Measurements from ENCODE around the gene CLCN1. TPM values are rescaled to one million over a fixed set of nuclear protein-coding genes. Genes with fewer than 3 reads are reported as not detected.

CLCN1 gene
- total and polyA plus RNA-seq, 2 of the 8 experiments (the other 6 are each of a cell fraction or from before 2014, with no cell fraction given), result 0.36 to 0.41 TPM

DNA sequence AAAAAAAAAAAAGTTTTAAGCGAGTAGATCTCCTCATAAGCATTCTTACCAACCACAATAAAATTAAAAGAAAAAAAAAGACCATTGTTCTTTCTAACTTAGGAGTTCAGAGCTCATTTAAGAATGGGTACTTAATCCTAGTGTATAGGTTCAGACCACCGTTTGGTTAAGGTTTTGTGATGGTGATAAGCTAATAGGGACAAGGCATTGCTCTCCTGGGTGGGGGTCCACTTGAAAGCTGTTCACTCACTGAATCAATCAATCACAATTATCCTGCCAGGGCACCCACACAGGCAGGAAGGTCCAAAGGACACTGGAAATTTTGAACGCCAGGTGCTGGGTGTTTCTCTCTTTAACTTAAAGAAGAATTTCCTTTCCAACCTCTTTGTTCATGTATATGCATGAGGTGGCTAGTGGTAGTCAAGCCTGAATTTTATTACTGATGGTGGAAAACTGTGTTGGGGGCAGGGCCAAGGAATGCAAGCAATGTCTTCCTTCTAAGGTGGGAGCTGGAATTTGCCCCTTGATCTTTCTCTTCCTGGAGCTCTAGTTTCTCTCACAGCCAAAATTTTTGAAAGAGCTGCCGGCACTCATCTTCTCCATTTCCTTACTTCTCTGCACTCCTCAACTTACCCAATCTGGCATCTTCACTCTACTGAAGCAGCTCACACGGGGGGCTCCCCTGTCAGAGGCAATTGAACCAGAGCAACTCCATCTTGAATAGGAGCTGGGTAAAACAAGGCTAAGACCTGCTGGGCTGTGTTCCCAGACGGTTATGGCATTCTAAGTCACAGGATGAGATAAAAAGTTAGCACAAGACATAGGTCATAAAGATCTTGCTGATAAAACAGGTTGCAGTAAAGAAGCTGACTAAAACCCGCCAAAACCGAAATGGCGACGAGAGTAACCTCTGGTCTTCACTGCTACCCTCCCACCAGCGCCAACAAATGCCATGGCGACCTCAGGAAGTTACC, 54.1 kb downstream of the CLCN1 start:
- peak overlapping the region; percentile 55; the same call in 1 of the 2 replicates for H2BK5ac ChIP-seq (ENCODE audit: low read depth, low read length)
- peak overlapping the region in 1 of 4 experiments; percentile 28; a peak in 2 of 8 replicates for H3K4me3 ChIP-seq (ENCODE audit: extremely low read depth in 1 of 4, insufficient read depth in 2 of 4, low read depth in 3 of 4, low read length in 4 of 4)
- H3K79me2 ChIP-seq (ENCODE audit: control insufficient read depth in 1 of 2, insufficient read depth in 2 of 2, low read length in 2 of 2), result no peaks in the 10 kb centered on the region
- H2AFZ ChIP-seq (ENCODE audit: low read length), result no peak overlapping the region
- 72% methylated on average over 12 of the region's 12 CpGs; no CpG with 5 or more reads in 1 of the 2 experiments for WGBS, 2 experiments (ENCODE audit: extremely low coverage in 1 of 2, insufficient coverage in 1 of 2, insufficient read length in 1 of 2, insufficient replicate concordance in 2 of 2, low coverage in 1 of 2, low lambda C conversion rate in 2 of 2, missing lambda C conversion rate in 1 of 2)
- no peak overlapping the region for H2AK5ac ChIP-seq (ENCODE audit: low read depth, low read length)
- no peak overlapping the region for H2BK120ac ChIP-seq (replicated peaks; ENCODE audit: low read depth, low read length)
- H3K36me3 ChIP-seq (ENCODE audit: control insufficient read depth in 2 of 4, insufficient read depth in 4 of 4, low read length in 3 of 4), result no peaks in the 10 kb centered on the region
- no peak overlapping the region for H3K56ac ChIP-seq (replicated peaks; ENCODE audit: insufficient read length, low read depth, low read length)
- H4K20me1 ChIP-seq (replicated peaks in 1 of 2; ENCODE audit: control insufficient read depth in 1 of 2, insufficient read depth in 2 of 2, low read length in 2 of 2), result no peaks in the 10 kb centered on the region
- H3K4me1 ChIP-seq (replicated peaks in 1 of 4; ENCODE audit: control insufficient read depth in 3 of 4, insufficient read depth in 4 of 4, low read length in 3 of 4), result peaks cover 6 to 22% (median 13%) of the 10 kb centered on the region in 4 experiments; a peak in 5 of 7 replicates
- peak overlapping the region; percentile 3 for H4K91ac ChIP-seq (replicated peaks; ENCODE audit: insufficient read length, low read length)
- H3K27ac ChIP-seq (ENCODE audit: low read depth, low read length), result no peak overlapping the region
- no peak overlapping the region for H3K4ac ChIP-seq (replicated peaks; ENCODE audit: insufficient read length, low read depth, low read length)
- no peak overlapping the region for H3K14ac ChIP-seq (ENCODE audit: insufficient read length)
- H3K23me2 ChIP-seq (ENCODE audit: low read depth, low read length), result no peaks in the 10 kb centered on the region
- ChIA-PET POLR2A (ENCODE audit: partially characterized antibody) (interaction anchor here (0.8 to 19.0 kb wide), 6 partner anchors 8 to 85 kb away, joined by 3 to 518 read pairs (median 6); partner anchors contain the start of genes EPHA1 and ZYX), CTCF (ENCODE audit: partially characterized antibody) (interaction anchor here (0.8 to 17.5 kb wide), 13 partner anchors 8 to 129 kb away, joined by 3 to 359 read pairs (median 5); partner anchors contain the start of gene EPHA1)
- no peaks in the 10 kb centered on the region for H3K27me3 ChIP-seq (replicated peaks in 1 of 4; ENCODE audit: control insufficient read depth in 3 of 4, extremely low read depth in 1 of 4, insufficient read depth in 3 of 4, low read length in 3 of 4)
- H3K9me3 ChIP-seq (ENCODE audit: insufficient read depth in 2 of 2, low read depth in 1 of 2, low read length in 1 of 2), result no peaks in the 10 kb centered on the region
- FAIRE-seq (no peak), DNase-seq (ENCODE audit: low read depth in 1 of 2, low spot score in 2 of 2) (peak in 1 of 2 experiments; percentile 54)
- H3K79me1 ChIP-seq (ENCODE audit: low read depth, low read length), result no peaks in the 10 kb centered on the region
- H2BK15ac ChIP-seq (ENCODE audit: low read length), result no peak overlapping the region
- H3K18ac ChIP-seq (ENCODE audit: extremely low read depth, low read length), result no peak overlapping the region; the same call in none of the 2 replicates
- no peak overlapping the region for H3K23ac ChIP-seq (ENCODE audit: insufficient read length)
- H2BK20ac ChIP-seq (ENCODE audit: low read length), result peak overlapping the region; percentile 97
- H3K9ac ChIP-seq (replicated peaks in 1 of 4; ENCODE audit: extremely low read depth in 1 of 4, low read depth in 3 of 4, low read length in 3 of 4), result no peak overlapping the region
- peak overlapping the region; percentile 85; the same call in 1 of the 2 replicates for H2BK12ac ChIP-seq (ENCODE audit: low read depth, low read length)
- no peak overlapping the region for H4K5ac ChIP-seq (ENCODE audit: insufficient read length, low read depth, low read length)
- no peak overlapping the region; the same call in 1 of the 2 replicates for H4K8ac ChIP-seq (ENCODE audit: extremely low read depth, insufficient read depth, low read length)
- peak overlapping the region; percentile 45 to 46 for H3K4me2 ChIP-seq (ENCODE audit: insufficient read depth in 1 of 2, low read depth in 2 of 2, low read length in 2 of 2)
- TF ChIP-seq TEAD4 (IDR thresholded peaks at IDR 0.05; ENCODE audit: low read depth, low read length), result peak; percentile 98
